Heart left ventricle (tissue), 13 donors: ENCODE results near the gene PDZK1.

ENCODE experiments used
- CTCF ChIP-seq, 12 donors: fragments of 200-600 bp; sonication (generic) in 4 of 12; IDR thresholded peaks; one replicate each; pipeline versions ENCODE4 v1.5.0 to v1.8.0; 2018 to 2022; ENCODE audit warnings: antibody characterized with exemption in 12 of 12, mild to moderate bottlenecking in 5 of 12
- POLR2A ChIP-seq, 2 donors: fragments of 450-650 bp; IDR thresholded peaks; one replicate each; pipeline ENCODE4 v1.6.1; 2017; ENCODE audit warnings: antibody characterized with exemption in 2 of 2, mild to moderate bottlenecking in 2 of 2, moderate library complexity in 2 of 2
- donor health status: ischemic (EF 13 %, LVEDD 7.1; RV severe dilation, severe dysfunction).
- donor health status: DM: no; HTN: yes; CAD: no.
- donor health status: DM: no; HTN: no; CAD: no.
- donor health status: ischemic (EF 25% LVEDD 6.9; RV normal size, moderate dysfunction).
- donor health status: ischemic (EF 25% LVEDD 5.7; RV mildly dilated, moderate dysfunction).
- donor health status: ischemic (EF 35%, LVEDD 5.7; RV mildly dilated, moderate dysfunction).
- donor health status: nonischemic (EF 11% LVEDD 7.7; RV severe dilation, severe dysfunction).
- donor health status: DM: yes; HTN: yes; CAD: no.
- donor health status: PGD.
- donor health status: ischemic (EF 29% LVEDD 5.4; RV normal size, mild dysfunction).
- donor health status: nonischemic (EF 23%, LVEDD 6.1; RV moderate dilation, normal function).

GRCh38 chr1:145736191-145736590 lies 29.0 kb upstream of the PDZK1 start:
- TF ChIP-seq CTCF (IDR thresholded peaks at IDR 0.05) (no peak), POLR2A (IDR thresholded peaks at IDR 0.05) (no peak)
